ENCODE data around the gene PDE1C. TPM values are rescaled to one million over a fixed set of nuclear protein-coding genes. Genes with fewer than 3 reads are reported as not detected.

The PDE1C gene
- total and polyA plus RNA-seq, 9 donors, result 3.8 to 8.7 (median 4.5) TPM

DNA sequence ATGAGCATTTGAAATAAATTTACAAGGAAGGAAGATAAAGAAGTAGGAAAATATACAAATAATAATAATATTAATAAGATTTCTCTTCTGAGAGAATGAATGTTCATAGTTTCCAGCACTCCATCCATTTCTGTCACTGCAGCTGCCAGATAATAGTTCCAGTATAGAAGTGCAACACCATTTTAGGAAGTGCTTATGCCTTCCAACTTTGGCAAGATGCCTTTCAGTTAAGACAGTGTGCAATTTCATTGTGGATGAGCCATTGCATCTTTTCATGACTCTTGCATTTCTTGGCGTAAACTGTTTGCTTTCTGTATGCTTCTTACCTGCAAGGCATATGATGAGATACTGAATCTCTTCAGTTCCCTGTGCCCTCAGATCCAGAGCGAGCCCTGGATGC, 185.0 kb downstream of the PDE1C start:
- Histone ChIP-seq H3K4me3 (ENCODE audit: low read length) (no peak overlapping the region), H3K4me1 (ENCODE audit: control insufficient read depth, insufficient read depth, low read length) (peaks cover 6% of the 10 kb centered on the region), H3K27me3 (ENCODE audit: control insufficient read depth, insufficient read depth, low read length) (no peaks in the 10 kb centered on the region), H3K36me3 (ENCODE audit: control insufficient read depth, insufficient read depth, low read length) (no peaks in the 10 kb centered on the region), H3K9me3 (replicated peaks; ENCODE audit: control insufficient read depth, low read depth, low read length) (no peaks in the 10 kb centered on the region), H3K27ac (ENCODE audit: low read length) (no peak overlapping the region)
- no CpG with 5 or more reads among the region's 2 CpGs for WGBS (ENCODE audit: insufficient coverage)
- DNase-seq, result peak; percentile 20

DNA sequence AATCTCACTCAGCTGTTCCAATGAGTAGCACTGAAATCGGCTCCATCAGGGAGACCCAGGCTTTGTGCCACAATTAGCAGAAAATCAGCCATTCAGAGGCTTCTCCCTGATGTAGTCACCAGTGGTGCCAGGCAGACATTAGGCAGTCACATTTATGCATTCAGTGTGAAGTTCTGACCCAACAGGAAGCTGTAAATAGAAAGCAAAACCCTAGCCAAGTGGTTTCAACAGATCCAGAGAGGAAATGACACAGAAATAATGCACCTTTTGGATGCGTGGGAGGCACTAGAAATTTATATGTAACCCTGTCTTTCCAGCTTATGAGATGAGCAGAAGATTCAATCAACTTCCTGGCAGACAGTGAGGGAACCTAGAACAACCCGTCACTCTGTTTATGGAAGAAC, 186.4 kb downstream of the PDE1C start:
- H3K4me1 ChIP-seq (ENCODE audit: control insufficient read depth, insufficient read depth, low read length), result peaks cover 6% of the 10 kb centered on the region
- H3K4me3 ChIP-seq (ENCODE audit: low read length), result no peak overlapping the region
- no peaks in the 10 kb centered on the region for H3K9me3 ChIP-seq (replicated peaks; ENCODE audit: control insufficient read depth, low read depth, low read length)
- WGBS (ENCODE audit: insufficient coverage), result 20% methylated on average over 1 of the region's 3 CpGs
- H3K27me3 ChIP-seq (ENCODE audit: control insufficient read depth, insufficient read depth, low read length), result no peaks in the 10 kb centered on the region
- no peaks in the 10 kb centered on the region for H3K36me3 ChIP-seq (ENCODE audit: control insufficient read depth, insufficient read depth, low read length)
- H3K27ac ChIP-seq (ENCODE audit: low read length), result no peak overlapping the region
- DNase-seq, result peak; percentile 42

DNA sequence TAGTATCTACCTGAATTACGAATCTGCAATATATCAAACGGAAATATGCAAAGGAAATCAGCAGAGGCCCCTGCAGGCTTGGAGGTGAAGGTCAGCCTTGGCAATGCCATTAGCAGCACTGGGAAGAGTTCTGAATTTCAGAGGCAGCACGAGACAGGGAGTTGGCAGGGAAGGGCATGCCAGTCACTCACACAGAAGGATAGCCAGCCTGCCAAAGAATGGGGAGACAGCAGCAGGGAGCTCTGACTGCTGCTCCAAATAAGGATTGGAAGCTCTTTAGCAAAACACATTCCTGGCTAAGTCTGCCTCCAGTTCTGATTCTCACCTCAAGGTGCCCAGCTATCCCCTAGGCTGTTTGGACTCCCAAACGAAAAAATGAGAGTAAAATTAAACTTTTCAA, 188.0 kb downstream of the PDE1C start:
- 86% methylated on average over 3 of the region's 4 CpGs for WGBS (ENCODE audit: insufficient coverage)
- no peaks in the 10 kb centered on the region for H3K36me3 ChIP-seq (ENCODE audit: control insufficient read depth, insufficient read depth, low read length)
- H3K27ac ChIP-seq (ENCODE audit: low read length), result no peak overlapping the region
- no peaks in the 10 kb centered on the region for H3K27me3 ChIP-seq (ENCODE audit: control insufficient read depth, insufficient read depth, low read length)
- no peaks in the 10 kb centered on the region for H3K9me3 ChIP-seq (replicated peaks; ENCODE audit: control insufficient read depth, low read depth, low read length)
- peaks cover 6% of the 10 kb centered on the region for H3K4me1 ChIP-seq (ENCODE audit: control insufficient read depth, insufficient read depth, low read length)
- DNase-seq, result peak; percentile 43
- no peak overlapping the region for H3K4me3 ChIP-seq (ENCODE audit: low read length)

DNA sequence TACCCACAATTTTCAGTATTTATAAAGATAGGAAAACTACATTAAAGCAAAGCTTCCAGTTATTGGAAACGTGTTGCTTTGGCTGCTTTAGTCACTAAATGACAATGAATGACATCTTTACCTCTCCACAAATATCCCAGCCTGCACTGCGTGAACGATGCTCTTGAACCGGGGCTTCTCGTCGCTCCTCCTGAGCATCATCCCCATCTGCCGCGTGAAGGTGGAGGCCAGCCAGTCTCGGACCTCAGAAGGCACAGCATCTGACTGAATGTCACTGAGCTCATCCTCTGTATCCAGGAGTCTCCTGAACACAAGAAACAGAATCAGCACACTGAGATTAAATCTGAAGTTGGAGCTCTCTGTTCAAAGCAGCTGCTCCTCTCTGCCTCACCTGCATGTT, 191.3 kb downstream of the PDE1C start:
- no peaks in the 10 kb centered on the region for H3K27me3 ChIP-seq (ENCODE audit: control insufficient read depth, insufficient read depth, low read length)
- no peak for DNase-seq
- H3K36me3 ChIP-seq (ENCODE audit: control insufficient read depth, insufficient read depth, low read length), result no peaks in the 10 kb centered on the region
- H3K4me1 ChIP-seq (ENCODE audit: control insufficient read depth, insufficient read depth, low read length), result peaks cover 4% of the 10 kb centered on the region
- 78% methylated on average over 9 of the region's 9 CpGs for WGBS (ENCODE audit: insufficient coverage)
- no peak overlapping the region for H3K4me3 ChIP-seq (ENCODE audit: low read length)
- H3K27ac ChIP-seq (ENCODE audit: low read length), result no peak overlapping the region
- no peaks in the 10 kb centered on the region for H3K9me3 ChIP-seq (replicated peaks; ENCODE audit: control insufficient read depth, low read depth, low read length)

DNA sequence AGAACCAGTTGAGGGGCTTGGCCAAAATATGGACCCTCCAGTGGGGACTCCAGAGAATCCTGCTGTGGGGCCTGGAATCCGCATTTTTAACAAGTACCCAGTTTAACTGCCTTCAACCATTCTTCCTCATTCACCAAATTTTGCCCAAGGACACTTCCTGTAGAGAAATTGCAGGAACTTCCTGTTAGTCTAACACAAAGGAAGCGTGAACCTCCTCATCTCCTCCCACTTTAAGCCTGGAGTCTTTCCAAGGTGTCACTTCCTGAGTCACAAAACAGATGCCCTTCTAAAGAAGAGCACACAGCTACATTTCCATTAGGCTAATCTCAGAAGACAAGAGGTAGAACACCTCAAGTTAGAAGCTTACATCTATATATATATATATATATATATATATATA, 194.8 kb downstream of the PDE1C start:
- peak; percentile 69 for DNase-seq
- no peaks in the 10 kb centered on the region for H3K36me3 ChIP-seq (ENCODE audit: control insufficient read depth, insufficient read depth, low read length)
- H3K9me3 ChIP-seq (replicated peaks; ENCODE audit: control insufficient read depth, low read depth, low read length), result no peaks in the 10 kb centered on the region
- H3K4me1 ChIP-seq (ENCODE audit: control insufficient read depth, insufficient read depth, low read length), result no peaks in the 10 kb centered on the region
- 57% methylated on average over 1 of the region's 2 CpGs for WGBS (ENCODE audit: insufficient coverage)
- no peak overlapping the region for H3K4me3 ChIP-seq (ENCODE audit: low read length)
- H3K27ac ChIP-seq (ENCODE audit: low read length), result no peak overlapping the region
- no peaks in the 10 kb centered on the region for H3K27me3 ChIP-seq (ENCODE audit: control insufficient read depth, insufficient read depth, low read length)

DNA sequence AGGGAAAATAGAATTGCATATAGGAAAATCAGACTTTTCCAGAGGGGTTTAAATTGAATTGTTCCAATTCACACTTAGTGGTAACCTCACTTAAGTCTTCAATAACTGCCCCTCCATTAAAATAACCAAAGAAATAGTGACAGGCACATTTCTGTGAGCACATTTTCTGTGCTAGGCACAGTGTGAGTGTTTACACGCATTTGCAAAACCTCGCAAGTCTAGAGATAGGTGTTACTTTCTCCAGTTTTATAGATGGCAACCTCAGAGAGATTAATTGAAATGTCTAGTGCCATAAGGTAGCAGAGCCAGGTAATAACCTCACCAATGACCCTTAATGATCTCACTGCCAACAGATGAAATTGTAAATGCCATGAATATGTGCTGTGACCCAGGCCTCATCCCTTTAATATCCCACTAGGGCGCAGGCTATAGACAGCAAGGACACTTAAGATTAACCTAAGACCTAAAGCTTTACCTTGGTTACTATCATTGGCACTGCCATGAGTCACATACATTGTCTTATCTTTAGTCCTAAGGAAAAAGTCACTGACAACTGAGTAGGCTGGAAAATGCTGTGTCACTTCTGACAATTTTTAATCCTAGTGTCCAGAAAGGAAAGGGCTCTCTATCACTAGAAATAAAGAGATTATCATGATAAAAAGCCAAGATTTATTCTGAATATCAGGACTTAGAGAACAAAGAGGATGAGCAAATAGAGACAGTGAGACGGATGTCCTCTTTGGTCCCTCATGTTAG, 195.4 kb downstream of the PDE1C start:
- no peak overlapping the region for H3K27ac ChIP-seq (ENCODE audit: low read length)

DNA sequence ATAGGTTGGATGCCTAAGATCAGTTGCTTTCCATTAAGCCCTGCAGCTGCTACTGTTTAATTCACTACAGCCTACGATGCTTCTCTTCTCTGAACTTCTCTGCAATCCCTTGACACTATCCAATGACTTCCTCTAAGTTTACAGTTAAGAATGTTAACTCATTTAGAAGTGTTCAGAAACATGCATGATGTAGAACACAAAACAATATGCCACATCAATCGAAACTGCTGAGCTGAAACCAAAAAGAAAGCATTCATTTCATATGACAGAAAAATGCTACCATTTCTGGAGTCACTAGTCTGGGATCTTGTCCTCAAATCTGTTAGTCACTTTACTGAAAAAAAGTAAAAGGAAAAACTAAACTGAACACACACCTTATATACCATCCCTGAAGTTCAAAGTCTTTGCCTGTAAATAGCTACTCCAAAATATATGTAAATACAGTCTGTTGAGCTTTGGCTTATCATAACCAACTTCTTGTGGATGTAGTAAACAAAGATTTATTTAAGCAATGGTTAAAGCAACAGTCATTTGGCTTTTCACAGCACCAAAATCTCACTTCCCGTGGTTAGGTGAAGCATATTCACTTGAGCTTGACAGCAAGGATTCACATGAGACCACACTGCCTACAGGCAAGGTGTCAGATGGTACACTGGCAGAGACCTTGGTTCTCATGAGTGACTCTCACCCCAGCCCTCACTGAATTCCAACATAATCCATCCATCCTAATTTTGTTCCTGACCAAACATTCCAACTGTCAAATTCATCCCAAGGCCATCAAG, 196.2 kb downstream of the PDE1C start:
- no peaks in the 10 kb centered on the region for H3K36me3 ChIP-seq (ENCODE audit: control insufficient read depth, insufficient read depth, low read length)
- DNase-seq, result no peak
- WGBS (ENCODE audit: insufficient coverage), result 73% methylated on average over 2 of the region's 3 CpGs
- no peaks in the 10 kb centered on the region for H3K9me3 ChIP-seq (replicated peaks; ENCODE audit: control insufficient read depth, low read depth, low read length)
- no peak overlapping the region for H3K4me3 ChIP-seq (ENCODE audit: low read length)
- no peaks in the 10 kb centered on the region for H3K27me3 ChIP-seq (ENCODE audit: control insufficient read depth, insufficient read depth, low read length)
- H3K27ac ChIP-seq (ENCODE audit: low read length), result no peak overlapping the region
- H3K4me1 ChIP-seq (ENCODE audit: control insufficient read depth, insufficient read depth, low read length), result no peaks in the 10 kb centered on the region

More for the DNA sequence above, 195.4 kb downstream of the PDE1C start:
- H3K4me1 ChIP-seq (ENCODE audit: control insufficient read depth, insufficient read depth, low read length), result no peaks in the 10 kb centered on the region
- H3K27me3 ChIP-seq (ENCODE audit: control insufficient read depth, insufficient read depth, low read length), result no peaks in the 10 kb centered on the region
- no peak for DNase-seq
- H3K4me3 ChIP-seq (ENCODE audit: low read length), result no peak overlapping the region
- WGBS (ENCODE audit: insufficient coverage), result 60% methylated on average over 1 of the region's 4 CpGs
- H3K9me3 ChIP-seq (replicated peaks; ENCODE audit: control insufficient read depth, low read depth, low read length), result no peaks in the 10 kb centered on the region
- H3K36me3 ChIP-seq (ENCODE audit: control insufficient read depth, insufficient read depth, low read length), result no peaks in the 10 kb centered on the region

DNA sequence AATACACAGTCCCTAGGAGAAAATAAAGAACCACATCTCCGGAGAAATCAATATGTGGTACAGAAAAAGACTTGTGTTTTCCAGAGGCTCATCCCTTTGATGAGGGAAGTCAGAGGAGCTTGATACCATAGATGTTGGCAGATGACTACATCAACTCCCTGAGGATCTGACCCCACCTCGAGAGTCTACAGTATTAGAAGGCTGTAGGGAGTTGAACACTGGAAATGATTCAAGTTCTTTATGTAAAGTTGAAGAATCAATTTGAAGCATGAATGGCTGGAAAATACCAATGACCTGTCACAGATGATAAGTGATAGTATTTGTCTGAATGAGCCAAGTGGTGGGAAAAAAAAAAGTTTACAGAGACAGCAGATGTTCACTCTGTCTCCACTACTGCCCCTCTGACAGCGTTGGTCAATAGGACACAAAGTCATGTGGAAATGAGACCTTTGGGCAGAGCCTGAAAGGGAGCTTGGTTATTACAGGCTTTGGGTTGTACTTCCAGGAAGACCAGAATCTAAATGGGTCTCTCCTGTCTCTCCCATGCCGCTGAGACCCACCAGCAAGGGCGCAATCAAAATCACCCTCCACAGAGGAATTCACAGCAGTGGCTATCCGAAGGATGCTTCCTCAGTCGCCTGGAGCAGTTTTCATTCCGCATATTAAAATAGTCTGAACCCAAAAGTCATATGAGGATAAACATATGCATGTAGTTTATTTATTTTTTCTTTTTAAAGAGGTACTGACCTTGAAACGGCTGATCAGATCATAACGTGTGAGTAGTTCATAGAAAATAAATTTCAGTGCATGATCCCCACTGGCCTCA, 197.4 kb downstream of the PDE1C start:
- no peaks in the 10 kb centered on the region for H3K4me1 ChIP-seq (ENCODE audit: control insufficient read depth, insufficient read depth, low read length)

DNA sequence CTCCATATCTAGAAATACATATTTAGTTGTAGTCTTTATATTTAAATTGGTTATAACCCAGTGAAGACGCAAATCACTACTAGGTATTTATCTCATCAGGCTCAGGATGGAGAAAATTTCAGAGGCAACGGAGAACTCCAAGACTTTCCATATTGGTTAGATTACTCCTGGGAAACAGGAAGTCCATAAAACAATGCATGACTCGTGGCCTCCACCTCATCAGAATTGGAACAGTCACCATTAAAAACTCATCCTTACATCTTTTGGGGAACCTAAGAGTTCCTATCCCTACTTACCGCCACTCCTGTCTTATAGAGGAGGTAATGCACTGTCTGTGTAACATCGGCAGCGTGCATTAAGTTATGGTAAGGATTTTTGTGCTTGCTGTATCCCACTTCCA, 205.6 kb downstream of the PDE1C start:
- H3K36me3 ChIP-seq (ENCODE audit: control insufficient read depth, insufficient read depth, low read length), result no peaks in the 10 kb centered on the region
- 60% methylated on average over 1 of the region's 6 CpGs for WGBS (ENCODE audit: insufficient coverage)
- H3K27me3 ChIP-seq (ENCODE audit: control insufficient read depth, insufficient read depth, low read length), result no peaks in the 10 kb centered on the region
- H3K4me3 ChIP-seq (ENCODE audit: low read length), result no peak overlapping the region
- H3K9me3 ChIP-seq (replicated peaks; ENCODE audit: control insufficient read depth, low read depth, low read length), result peaks cover 6% of the 10 kb centered on the region
- no peaks in the 10 kb centered on the region for H3K4me1 ChIP-seq (ENCODE audit: control insufficient read depth, insufficient read depth, low read length)
- DNase-seq, result no peak
- H3K27ac ChIP-seq (ENCODE audit: low read length), result no peak overlapping the region

More for the DNA sequence above, 197.4 kb downstream of the PDE1C start:
- 60% methylated on average over 1 of the region's 10 CpGs for WGBS (ENCODE audit: insufficient coverage)
- Histone ChIP-seq H3K27me3 (ENCODE audit: control insufficient read depth, insufficient read depth, low read length) (no peaks in the 10 kb centered on the region), H3K4me3 (ENCODE audit: low read length) (no peak overlapping the region), H3K36me3 (ENCODE audit: control insufficient read depth, insufficient read depth, low read length) (no peaks in the 10 kb centered on the region), H3K27ac (ENCODE audit: low read length) (no peak overlapping the region), H3K9me3 (replicated peaks; ENCODE audit: control insufficient read depth, low read depth, low read length) (peaks cover 4% of the 10 kb centered on the region)
- no peak for DNase-seq

DNA sequence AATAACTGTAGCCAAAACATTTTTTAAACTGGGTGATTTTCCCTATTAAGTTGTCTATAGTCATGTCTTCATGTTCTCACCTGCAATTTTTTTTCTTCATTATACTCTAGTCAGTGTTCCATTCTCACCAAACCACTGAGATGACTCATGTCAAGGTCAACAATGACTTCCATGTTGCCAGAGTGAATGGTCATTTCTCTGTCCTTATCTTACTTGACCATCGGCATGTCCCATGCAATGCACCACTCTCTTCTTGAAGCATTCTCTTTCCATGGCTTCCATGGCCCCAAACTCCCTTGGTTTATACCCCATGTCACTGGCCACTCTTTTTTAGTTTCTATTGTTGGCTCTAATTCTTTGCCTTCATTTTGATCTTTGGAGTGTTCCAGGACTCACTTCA, 209.3 kb downstream of the PDE1C start:
- no peak overlapping the region for H3K27ac ChIP-seq (ENCODE audit: low read length)

More for the DNA sequence above, 209.3 kb downstream of the PDE1C start:
- Histone ChIP-seq H3K36me3 (ENCODE audit: control insufficient read depth, insufficient read depth, low read length) (no peaks in the 10 kb centered on the region), H3K4me3 (ENCODE audit: low read length) (no peak overlapping the region), H3K9me3 (replicated peaks; ENCODE audit: control insufficient read depth, low read depth, low read length) (no peaks in the 10 kb centered on the region), H3K27me3 (ENCODE audit: control insufficient read depth, insufficient read depth, low read length) (no peaks in the 10 kb centered on the region), H3K4me1 (ENCODE audit: control insufficient read depth, insufficient read depth, low read length) (no peaks in the 10 kb centered on the region)
- 100% methylated on average over 1 of the region's 1 CpG for WGBS (ENCODE audit: insufficient coverage)
- no peak for DNase-seq

All from muscle of leg (tissue), 11 donors.